NCI-H187 treated with DMSO at 0.1 percent for 48 hours (cell line): Measurements from ENCODE around the gene PROX2.

Source experiments
- DNase-seq: peaks from one replicate; lab custom pipeline; 2025; lab: John Stamatoyannopoulos, UW

Gene PROX2

GRCh38 chr14:74875941-74876913, at the start of gene PROX2:
TSS of gene PROX2 (minus strand) at chr14:74876145. CDS start at chr14:74863834, 12,311 bp downstream.
- DNase-seq, result no peak

GRCh38 chr14:74924061-74924460, 48.1 kb upstream of the PROX2 start:
- no peak for DNase-seq

- peak; percentile 80 for DNase-seq
Observed at GRCh38 chr14:74922752-74923401, 46.9 kb upstream of the PROX2 start, which contains the start of gene RPS6KL1. TSS of gene RPS6KL1 (minus strand) at chr14:74923260. CDS start at chr14:74921541, 1,719 bp downstream.

- no peak for DNase-seq
Observed at GRCh38 chr14:74921987-74922751, 46.2 kb upstream of the PROX2 start.

GRCh38 chr14:74921053-74921620, 45.2 kb upstream of the PROX2 start:
- DNase-seq, result no peak

- no peak for DNase-seq
Observed at GRCh38 chr14:74920281-74920680, 44.3 kb upstream of the PROX2 start.

GRCh38 chr14:74919421-74920165, 43.6 kb upstream of the PROX2 start:
- DNase-seq, result no peak

- DNase-seq, result no peak
Observed at GRCh38 chr14:74918380-74918779, 42.4 kb upstream of the PROX2 start.

GRCh38 chr14:74917646-74918081, 41.7 kb upstream of the PROX2 start:
- DNase-seq, result no peak

- DNase-seq, result no peak
Observed at GRCh38 chr14:74917178-74917543, 41.2 kb upstream of the PROX2 start.

GRCh38 chr14:74915826-74916225, 39.9 kb upstream of the PROX2 start:
- no peak for DNase-seq

GRCh38 chr14:74915426-74915825, 39.5 kb upstream of the PROX2 start:
- DNase-seq, result no peak

- DNase-seq, result no peak
Observed at GRCh38 chr14:74913986-74914573, 38.1 kb upstream of the PROX2 start.

GRCh38 chr14:74913393-74913910, 37.5 kb upstream of the PROX2 start:
- DNase-seq, result no peak

GRCh38 chr14:74912801-74913200, 36.9 kb upstream of the PROX2 start:
- DNase-seq, result no peak

- DNase-seq, result no peak
Observed at GRCh38 chr14:74912111-74912510, 36.2 kb upstream of the PROX2 start.

- no peak for DNase-seq
Observed at GRCh38 chr14:74911704-74912103, 35.8 kb upstream of the PROX2 start.

GRCh38 chr14:74911221-74911620, 35.3 kb upstream of the PROX2 start:
- DNase-seq, result no peak

- DNase-seq, result no peak
Observed at GRCh38 chr14:74910556-74910955, 34.6 kb upstream of the PROX2 start.

GRCh38 chr14:74909911-74910310, 34.0 kb upstream of the PROX2 start:
- DNase-seq, result no peak

GRCh38 chr14:74909501-74909900, 33.6 kb upstream of the PROX2 start:
- no peak for DNase-seq
